HEK293 (cell line): ENCODE results near the gene RAD51.

Experiments used
- CTCF ChIA-PET: fragments of 350-600 bp; formaldehyde crosslinking; extraction: SDS; loops from one replicate; lab custom pipeline; 2021; ENCODE audit warnings: antibody characterized with exemption; lab: Yijun Ruan, JAX
- POLR2A ChIA-PET: fragments of 300-600 bp; formaldehyde crosslinking; extraction: SDS; loops from one replicate; lab custom pipeline; 2020; ENCODE audit warnings: antibody characterized with exemption, inconsistent platforms; lab: Yijun Ruan, JAX
- H3K27ac ChIP-seq: fragments of 200-500 bp; sonication (Bioruptor generic); 2 replicates; pipeline ENCODE4 v1.5.1; 2014; ENCODE audit warnings: low read depth, low read length, control low read depth, inconsistent platforms; ENCODE audit errors: extremely low read depth
- H3K36me3 ChIP-seq, 2 experiments: fragments of 200-500 bp in 1 of 2; sonication (Bioruptor generic) in 1 of 2; 1 replicate in 1 of 2; 2 replicates in 1 of 2; pipeline ENCODE4 v1.5.1; 2014 to 2017; ENCODE audit warnings: inconsistent platforms in 2 of 2, low read length in 2 of 2; ENCODE audit not compliant: control insufficient read depth in 2 of 2, insufficient read depth in 1 of 2
- H3K4me1 ChIP-seq: fragments of 200-500 bp; sonication (Bioruptor generic); 2 replicates; pipeline ENCODE4 v1.5.1; 2014; ENCODE audit warnings: mild to moderate bottlenecking, low read length, inconsistent platforms; ENCODE audit not compliant: control insufficient read depth, insufficient read depth
- H3K4me3 ChIP-seq: 2 replicates; pipeline ENCODE4 v1.5.1; 2011; ENCODE audit warnings: low read depth, mild to moderate bottlenecking, control low read depth, low read length, moderate library complexity
- H3K9me3 ChIP-seq: fragments of 200-500 bp; sonication (Bioruptor generic); 2 replicates; pipeline ENCODE4 v1.5.1; 2014; ENCODE audit warnings: low read depth, low read length, inconsistent platforms; ENCODE audit not compliant: control insufficient read depth, insufficient read depth
- CTCF ChIP-seq: fragments of 450-650 bp; formaldehyde crosslinking; IDR thresholded peaks from 2 replicates; pipeline ENCODE4 v1.5.1; 2016; ENCODE audit warnings: missing biosample characterization, missing genetic modification characterization
- GLIS1 ChIP-seq: fragments of 450-650 bp; formaldehyde crosslinking; IDR thresholded peaks from 2 replicates; pipeline ENCODE4 v1.5.1; 2016; ENCODE audit warnings: missing biosample characterization, missing genetic modification characterization
- HOXD13 ChIP-seq: sonication (generic); formaldehyde crosslinking; IDR thresholded peaks from 2 replicates; pipeline ENCODE4 v1.8.0; 2022; ENCODE audit warnings: missing genetic modification reagents, borderline replicate concordance
- IKZF3 ChIP-seq: fragments of 450-650 bp; IDR thresholded peaks from 2 replicates; pipeline ENCODE4 v1.5.0; 2018; ENCODE audit warnings: missing biosample characterization, mild to moderate bottlenecking, missing genetic modification characterization, moderate library complexity
- KLF10 ChIP-seq: fragments of 450-650 bp; IDR thresholded peaks from 2 replicates; pipeline ENCODE4 v1.5.1; 2018; ENCODE audit warnings: missing biosample characterization, mild to moderate bottlenecking, missing genetic modification characterization
- KLF16 ChIP-seq: fragments of 450-650 bp; formaldehyde crosslinking; IDR thresholded peaks from 2 replicates; pipeline ENCODE4 v1.5.1; 2017; ENCODE audit warnings: missing biosample characterization, missing genetic modification characterization
- KLF8 ChIP-seq: fragments of 450-650 bp; formaldehyde crosslinking; IDR thresholded peaks from 2 replicates; pipeline ENCODE4 v1.5.1; 2016; ENCODE audit warnings: missing biosample characterization, missing genetic modification characterization
- PRDM10 ChIP-seq: fragments of 450-650 bp; formaldehyde crosslinking; IDR thresholded peaks from 2 replicates; pipeline ENCODE4 v1.5.1; 2016; ENCODE audit warnings: missing biosample characterization, missing genetic modification characterization
- SETDB1 ChIP-seq: IDR thresholded peaks from one replicate; pipeline ENCODE4 v1.6.1; 2017; ENCODE audit warnings: mild to moderate bottlenecking, low read length, moderate library complexity, mixed read lengths; ENCODE audit not compliant: insufficient read length
- ZBTB17 ChIP-seq: fragments of 450-650 bp; formaldehyde crosslinking; IDR thresholded peaks from 2 replicates; pipeline ENCODE4 v1.5.1; 2016; ENCODE audit warnings: missing biosample characterization, missing genetic modification characterization
- ZBTB21 ChIP-seq: fragments of 450-650 bp; formaldehyde crosslinking; IDR thresholded peaks from 2 replicates; pipeline ENCODE4 v1.5.1; 2017; ENCODE audit warnings: missing biosample characterization, missing genetic modification characterization
- ZBTB8A ChIP-seq: fragments of 450-650 bp; formaldehyde crosslinking; IDR thresholded peaks from 2 replicates; pipeline ENCODE4 v1.5.1; 2016; ENCODE audit warnings: missing biosample characterization, missing genetic modification characterization
- ZEB2 ChIP-seq: fragments of 450-650 bp; formaldehyde crosslinking; IDR thresholded peaks from 2 replicates; pipeline ENCODE4 v1.5.1; 2016; ENCODE audit warnings: missing biosample characterization, missing genetic modification characterization
- ZIC2 ChIP-seq: fragments of 450-650 bp; formaldehyde crosslinking; IDR thresholded peaks from 2 replicates; pipeline ENCODE4 v1.5.1; 2016; ENCODE audit warnings: missing biosample characterization, missing genetic modification characterization
- ZNF112 ChIP-seq: fragments of 450-650 bp; formaldehyde crosslinking; IDR thresholded peaks from 2 replicates; pipeline ENCODE4 v1.5.0; 2017; ENCODE audit warnings: missing biosample characterization, missing genetic modification characterization
- ZNF214 ChIP-seq: fragments of 450-650 bp; formaldehyde crosslinking; IDR thresholded peaks from 2 replicates; pipeline ENCODE4 v1.5.1; 2017; ENCODE audit warnings: missing biosample characterization, mild to moderate bottlenecking, missing genetic modification characterization, borderline replicate concordance
- ZNF239 ChIP-seq: fragments of 450-650 bp; formaldehyde crosslinking; IDR thresholded peaks from 2 replicates; pipeline ENCODE4 v1.5.1; 2016; ENCODE audit warnings: missing biosample characterization, missing genetic modification characterization
- ZNF473 ChIP-seq: fragments of 450-650 bp; formaldehyde crosslinking; IDR thresholded peaks from 2 replicates; pipeline ENCODE4 v1.5.1; 2017; ENCODE audit warnings: missing biosample characterization, missing genetic modification characterization
- ZNF549 ChIP-seq: fragments of 450-650 bp; IDR thresholded peaks from 2 replicates; pipeline ENCODE4 v1.5.1; 2018; ENCODE audit warnings: missing biosample characterization, missing genetic modification characterization, mild to moderate bottlenecking, inconsistent platforms, moderate library complexity
- ZNF580 ChIP-seq: fragments of 450-650 bp; formaldehyde crosslinking; IDR thresholded peaks from 2 replicates; pipeline ENCODE4 v1.5.1; 2016; ENCODE audit warnings: missing biosample characterization, missing genetic modification characterization
- ZNF600 ChIP-seq: fragments of 450-650 bp; formaldehyde crosslinking; IDR thresholded peaks from 2 replicates; pipeline ENCODE4 v1.5.1; 2016; ENCODE audit warnings: missing biosample characterization, missing genetic modification characterization
- ZNF626 ChIP-seq: fragments of 450-650 bp; sonication (Bioruptor Pico); formaldehyde crosslinking; IDR thresholded peaks from 2 replicates; pipeline ENCODE4 v1.5.1; 2018; ENCODE audit warnings: missing biosample characterization, missing genetic modification characterization, inconsistent platforms
- ZNF629 ChIP-seq: fragments of 450-650 bp; formaldehyde crosslinking; IDR thresholded peaks from 2 replicates; pipeline ENCODE4 v1.5.1; 2017; ENCODE audit warnings: missing biosample characterization, missing genetic modification characterization
- ZNF785 ChIP-seq: fragments of 450-650 bp; formaldehyde crosslinking; IDR thresholded peaks from 2 replicates; pipeline ENCODE4 v1.5.1; 2016; ENCODE audit warnings: missing biosample characterization, missing genetic modification characterization
- ZSCAN16 ChIP-seq: fragments of 450-650 bp; formaldehyde crosslinking; IDR thresholded peaks from 2 replicates; pipeline ENCODE4 v1.5.1; 2016; ENCODE audit warnings: missing biosample characterization, missing genetic modification characterization
- TF ChIP-seq, protein P1 (sequence below): sonication (generic); formaldehyde crosslinking; IDR thresholded peaks from 2 replicates; pipeline ENCODE4 v1.8.1; 2022; ENCODE audit warnings: mild to moderate bottlenecking, moderate library complexity, missing genetic modification reagents

The RAD51 gene

DNA sequence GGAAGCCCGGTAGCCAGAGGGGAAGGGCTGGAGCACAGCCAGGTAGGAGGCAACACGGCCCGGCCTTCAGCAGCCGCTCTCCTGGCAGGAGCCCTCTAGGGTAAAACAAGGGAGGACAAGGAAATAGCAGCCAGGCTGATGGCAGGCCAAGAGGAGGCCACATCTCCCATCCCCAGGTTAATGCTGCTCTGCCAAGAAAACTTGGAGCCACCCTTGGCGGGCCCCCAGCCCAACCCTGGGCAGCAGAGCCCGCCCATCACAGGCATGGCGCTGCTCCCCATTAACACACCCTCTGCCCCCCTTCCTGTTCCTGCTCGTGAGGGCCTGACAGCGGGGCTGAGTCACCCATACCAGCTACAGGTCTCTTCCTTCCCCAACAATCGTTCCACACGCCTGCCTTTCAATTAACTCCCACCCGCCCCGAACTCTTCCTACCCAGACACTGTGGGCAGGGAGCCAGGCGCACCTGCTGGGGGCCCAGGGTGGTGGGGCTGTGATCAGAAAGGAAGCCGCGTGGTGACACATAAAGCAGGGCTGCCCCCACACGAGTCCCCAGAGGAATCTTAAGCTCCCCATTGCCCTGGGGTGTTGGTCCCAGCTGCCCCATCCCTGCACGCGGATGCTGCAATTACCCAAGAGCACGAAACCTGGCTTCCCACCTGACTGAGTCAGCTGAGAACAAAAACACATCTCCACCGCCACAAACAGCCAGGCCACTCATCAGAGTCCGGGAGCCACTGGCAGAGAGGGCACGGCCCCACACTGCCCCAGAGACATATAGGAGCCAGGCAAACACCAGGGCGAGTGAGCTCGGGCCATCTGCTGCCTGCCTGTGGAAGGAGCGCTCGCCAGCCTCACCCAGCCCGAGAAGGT lies 74.5 kb downstream of the RAD51 start, which contains the start of gene C15orf62 (continued):
- TF ChIP-seq PRDM10 (tag by site-specific recombination) (peak; percentile 54), CTCF (tag by site-specific recombination) (no peak), KLF16 (0 out of 2 replicates have a peak, but pooled peaks have one; percentile 31), ZBTB8A (tag by site-specific recombination) (peak; percentile 80), ZNF549 (tag by site-specific recombination) (no peak), ZNF626 (tag by site-specific recombination) (no peak), ZBTB17 (tag by site-specific recombination) (peak; percentile 57)

DNA sequence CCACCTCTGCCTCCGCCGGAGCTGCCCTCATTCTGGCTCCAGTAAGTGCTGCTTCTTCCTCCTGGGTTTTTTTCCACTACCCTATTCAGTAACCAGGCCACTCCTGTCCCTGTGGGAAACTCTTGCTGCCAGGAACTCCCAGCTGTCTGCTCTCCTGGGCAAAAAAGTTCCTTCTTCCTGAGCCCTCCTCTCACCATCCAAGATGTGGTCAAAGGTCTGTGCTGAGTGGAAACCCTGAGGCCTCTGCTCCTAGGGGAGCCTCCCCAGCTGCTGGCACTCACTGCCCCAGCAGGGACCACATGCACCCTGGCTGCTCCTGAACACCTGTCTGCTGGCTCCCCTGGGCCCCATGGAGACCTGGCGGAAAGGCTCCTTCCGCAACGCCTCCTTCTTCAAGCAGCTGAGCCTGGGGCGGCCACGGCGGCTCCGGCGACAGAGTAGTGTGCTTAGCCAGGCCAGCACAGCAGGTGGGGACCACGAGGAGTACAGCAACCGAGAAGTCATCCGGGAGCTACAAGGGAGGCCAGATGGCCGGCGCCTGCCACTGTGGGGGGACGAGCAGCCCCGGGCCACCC lies 75.3 kb downstream of the RAD51 start:
- ChIA-PET CTCF (interaction anchor here (0.8 to 3.1 kb wide), 3 partner anchors 12 to 23 kb away, joined by 3 to 10 read pairs (median 5); no protein-coding TSS in a partner anchor), POLR2A (interaction anchor here (0.8 kb wide), 1 partner anchor 37 kb away, joined by 3 read pairs; the partner anchor contains the start of genes DNAJC17 and ZFYVE19)
- TF ChIP-seq, protein P1, sequence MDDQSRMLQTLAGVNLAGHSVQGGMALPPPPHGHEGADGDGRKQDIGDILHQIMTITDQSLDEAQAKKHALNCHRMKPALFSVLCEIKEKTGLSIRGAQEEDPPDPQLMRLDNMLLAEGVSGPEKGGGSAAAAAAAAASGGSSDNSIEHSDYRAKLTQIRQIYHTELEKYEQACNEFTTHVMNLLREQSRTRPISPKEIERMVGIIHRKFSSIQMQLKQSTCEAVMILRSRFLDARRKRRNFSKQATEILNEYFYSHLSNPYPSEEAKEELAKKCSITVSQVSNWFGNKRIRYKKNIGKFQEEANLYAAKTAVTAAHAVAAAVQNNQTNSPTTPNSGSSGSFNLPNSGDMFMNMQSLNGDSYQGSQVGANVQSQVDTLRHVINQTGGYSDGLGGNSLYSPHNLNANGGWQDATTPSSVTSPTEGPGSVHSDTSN (CRISPR knock-in tag) = no peak
- TF ChIP-seq GLIS1 (tag by site-specific recombination) = peak; percentile 70
- TF ChIP-seq IKZF3 (tag by site-specific recombination) = 0 out of 2 replicates have a peak, but pooled peaks have one; percentile 33
- TF ChIP-seq ZIC2 (tag by site-specific recombination) = peak; percentile 90
- TF ChIP-seq ZNF473 = no peak
- TF ChIP-seq ZNF600 = peak; percentile 58; the same call in 1 of the 2 replicates
- Histone ChIP-seq H3K36me3 (peaks cover 0 to 34% of the 10 kb centered on the region in 2 experiments; a peak in 1 of 3 replicates), H3K4me1 (peaks cover 25% of the 10 kb centered on the region), H3K9me3 (no peaks in the 10 kb centered on the region), H3K4me3 (no peak overlapping the region), H3K27ac (peak overlapping the region; percentile 58)

DNA sequence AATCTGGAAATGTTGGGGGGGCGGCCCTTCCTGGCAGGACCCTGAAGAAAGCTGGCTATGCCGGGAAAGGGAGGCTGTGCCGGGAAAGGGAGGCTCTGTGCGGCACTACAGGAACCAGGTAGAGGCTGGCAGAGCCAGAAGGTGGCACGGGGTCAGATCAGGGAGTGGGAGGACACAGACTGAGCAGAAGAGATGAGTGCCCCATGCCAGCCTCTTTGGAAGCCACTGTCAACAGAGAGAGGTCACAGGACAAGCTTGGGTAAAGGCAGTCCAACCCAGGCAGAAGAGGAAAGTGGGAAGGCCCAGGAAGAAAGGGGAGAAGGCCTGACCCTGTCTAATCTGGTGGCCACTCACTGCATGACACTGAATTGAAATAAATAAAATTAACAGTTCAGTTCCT lies 76.3 kb downstream of the RAD51 start:
- H3K36me3 ChIP-seq = peaks cover 0 to 44% of the 10 kb centered on the region in 2 experiments; a peak in 2 of 3 replicates
- ChIA-PET POLR2A (no interaction called here), CTCF (interaction anchor here (1.2 to 3.1 kb wide), 3 partner anchors 11 to 87 kb away, joined by 3 to 10 read pairs (median 5); no protein-coding TSS in a partner anchor)
- H3K9me3 ChIP-seq = no peaks in the 10 kb centered on the region
- H3K27ac ChIP-seq = no peak overlapping the region
- TF ChIP-seq ZNF580 (tag by site-specific recombination) (no peak), ZNF214 (tag by site-specific recombination) (no peak), ZNF239 (tag by site-specific recombination) (no peak), ZEB2 (tag by site-specific recombination) (no peak), ZNF629 (tag by site-specific recombination) (no peak), HOXD13 (CRISPR knock-in tag) (no peak), ZNF112 (tag by site-specific recombination) (no peak), ZBTB21 (no peak), SETDB1 (no peak), ZSCAN16 (tag by site-specific recombination) (no peak), KLF10 (tag by site-specific recombination) (no peak), KLF8 (tag by site-specific recombination) (no peak), ZNF785 (no peak)
- no peak overlapping the region for H3K4me3 ChIP-seq
- H3K4me1 ChIP-seq = peaks cover 19% of the 10 kb centered on the region
